ENCODE data around the gene ITGA1. TPM values are rescaled to one million over a fixed set of nuclear protein-coding genes. Genes with fewer than 3 reads are reported as not detected.

ITGA1 gene
- total and polyA plus RNA-seq, 2 of the 13 experiments (the other 11 are each of a cell fraction or from before 2014, with no cell fraction given), result 23.1 to 28.6 TPM

GRCh38 chr5:52787600-52788504, at the start of gene ITGA1, which contains the start of gene PELO (continued):
- TF ChIP-seq ZFP91 (CRISPR knock-in tag; IDR thresholded peaks at IDR 0.05; ENCODE audit: borderline replicate concordance), result peak; percentile 99
- TF ChIP-seq, protein P1, sequence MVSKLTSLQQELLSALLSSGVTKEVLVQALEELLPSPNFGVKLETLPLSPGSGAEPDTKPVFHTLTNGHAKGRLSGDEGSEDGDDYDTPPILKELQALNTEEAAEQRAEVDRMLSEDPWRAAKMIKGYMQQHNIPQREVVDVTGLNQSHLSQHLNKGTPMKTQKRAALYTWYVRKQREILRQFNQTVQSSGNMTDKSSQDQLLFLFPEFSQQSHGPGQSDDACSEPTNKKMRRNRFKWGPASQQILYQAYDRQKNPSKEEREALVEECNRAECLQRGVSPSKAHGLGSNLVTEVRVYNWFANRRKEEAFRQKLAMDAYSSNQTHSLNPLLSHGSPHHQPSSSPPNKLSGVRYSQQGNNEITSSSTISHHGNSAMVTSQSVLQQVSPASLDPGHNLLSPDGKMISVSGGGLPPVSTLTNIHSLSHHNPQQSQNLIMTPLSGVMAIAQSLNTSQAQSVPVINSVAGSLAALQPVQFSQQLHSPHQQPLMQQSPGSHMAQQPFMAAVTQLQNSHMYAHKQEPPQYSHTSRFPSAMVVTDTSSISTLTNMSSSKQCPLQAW (CRISPR knock-in tag; IDR thresholded peaks at IDR 0.05), result peak; percentile 57
- peak; percentile 53; the same call in 1 of the 2 replicates for TF ChIP-seq TMF1 (CRISPR knock-in tag; IDR thresholded peaks at IDR 0.05; ENCODE audit: low read depth)
- 0 out of 2 replicates have a peak, but pooled peaks have one; percentile 40 for TF ChIP-seq ERF (CRISPR knock-in tag; IDR thresholded peaks at IDR 0.05)
- TF ChIP-seq, protein P2, sequence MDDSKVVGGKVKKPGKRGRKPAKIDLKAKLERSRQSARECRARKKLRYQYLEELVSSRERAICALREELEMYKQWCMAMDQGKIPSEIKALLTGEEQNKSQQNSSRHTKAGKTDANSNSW (CRISPR knock-in tag; IDR thresholded peaks at IDR 0.05; ENCODE audit: borderline replicate concordance), result no peak
- TF ChIP-seq, protein P3, sequence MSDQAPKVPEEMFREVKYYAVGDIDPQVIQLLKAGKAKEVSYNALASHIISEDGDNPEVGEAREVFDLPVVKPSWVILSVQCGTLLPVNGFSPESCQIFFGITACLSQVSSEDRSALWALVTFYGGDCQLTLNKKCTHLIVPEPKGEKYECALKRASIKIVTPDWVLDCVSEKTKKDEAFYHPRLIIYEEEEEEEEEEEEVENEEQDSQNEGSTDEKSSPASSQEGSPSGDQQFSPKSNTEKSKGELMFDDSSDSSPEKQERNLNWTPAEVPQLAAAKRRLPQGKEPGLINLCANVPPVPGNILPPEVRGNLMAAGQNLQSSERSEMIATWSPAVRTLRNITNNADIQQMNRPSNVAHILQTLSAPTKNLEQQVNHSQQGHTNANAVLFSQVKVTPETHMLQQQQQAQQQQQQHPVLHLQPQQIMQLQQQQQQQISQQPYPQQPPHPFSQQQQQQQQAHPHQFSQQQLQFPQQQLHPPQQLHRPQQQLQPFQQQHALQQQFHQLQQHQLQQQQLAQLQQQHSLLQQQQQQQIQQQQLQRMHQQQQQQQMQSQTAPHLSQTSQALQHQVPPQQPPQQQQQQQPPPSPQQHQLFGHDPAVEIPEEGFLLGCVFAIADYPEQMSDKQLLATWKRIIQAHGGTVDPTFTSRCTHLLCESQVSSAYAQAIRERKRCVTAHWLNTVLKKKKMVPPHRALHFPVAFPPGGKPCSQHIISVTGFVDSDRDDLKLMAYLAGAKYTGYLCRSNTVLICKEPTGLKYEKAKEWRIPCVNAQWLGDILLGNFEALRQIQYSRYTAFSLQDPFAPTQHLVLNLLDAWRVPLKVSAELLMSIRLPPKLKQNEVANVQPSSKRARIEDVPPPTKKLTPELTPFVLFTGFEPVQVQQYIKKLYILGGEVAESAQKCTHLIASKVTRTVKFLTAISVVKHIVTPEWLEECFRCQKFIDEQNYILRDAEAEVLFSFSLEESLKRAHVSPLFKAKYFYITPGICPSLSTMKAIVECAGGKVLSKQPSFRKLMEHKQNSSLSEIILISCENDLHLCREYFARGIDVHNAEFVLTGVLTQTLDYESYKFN (CRISPR knock-in tag; conservative IDR thresholded peaks at IDR 0.05), result peak; percentile 76
- no peak for TF ChIP-seq HDAC6 (IDR thresholded peaks at IDR 0.05; ENCODE audit: low read depth, low read length)
- TF ChIP-seq ZNF33B (CRISPR knock-in tag; IDR thresholded peaks at IDR 0.05), result 0 out of 2 replicates have a peak, but pooled peaks have one; percentile 41
- TF ChIP-seq, protein P4, sequence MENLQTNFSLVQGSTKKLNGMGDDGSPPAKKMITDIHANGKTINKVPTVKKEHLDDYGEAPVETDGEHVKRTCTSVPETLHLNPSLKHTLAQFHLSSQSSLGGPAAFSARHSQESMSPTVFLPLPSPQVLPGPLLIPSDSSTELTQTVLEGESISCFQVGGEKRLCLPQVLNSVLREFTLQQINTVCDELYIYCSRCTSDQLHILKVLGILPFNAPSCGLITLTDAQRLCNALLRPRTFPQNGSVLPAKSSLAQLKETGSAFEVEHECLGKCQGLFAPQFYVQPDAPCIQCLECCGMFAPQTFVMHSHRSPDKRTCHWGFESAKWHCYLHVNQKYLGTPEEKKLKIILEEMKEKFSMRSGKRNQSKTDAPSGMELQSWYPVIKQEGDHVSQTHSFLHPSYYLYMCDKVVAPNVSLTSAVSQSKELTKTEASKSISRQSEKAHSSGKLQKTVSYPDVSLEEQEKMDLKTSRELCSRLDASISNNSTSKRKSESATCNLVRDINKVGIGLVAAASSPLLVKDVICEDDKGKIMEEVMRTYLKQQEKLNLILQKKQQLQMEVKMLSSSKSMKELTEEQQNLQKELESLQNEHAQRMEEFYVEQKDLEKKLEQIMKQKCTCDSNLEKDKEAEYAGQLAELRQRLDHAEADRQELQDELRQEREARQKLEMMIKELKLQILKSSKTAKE (CRISPR knock-in tag; IDR thresholded peaks at IDR 0.05; ENCODE audit: borderline replicate concordance), result no peak; the same call in 1 of the 2 replicates
- TF ChIP-seq, protein P5, sequence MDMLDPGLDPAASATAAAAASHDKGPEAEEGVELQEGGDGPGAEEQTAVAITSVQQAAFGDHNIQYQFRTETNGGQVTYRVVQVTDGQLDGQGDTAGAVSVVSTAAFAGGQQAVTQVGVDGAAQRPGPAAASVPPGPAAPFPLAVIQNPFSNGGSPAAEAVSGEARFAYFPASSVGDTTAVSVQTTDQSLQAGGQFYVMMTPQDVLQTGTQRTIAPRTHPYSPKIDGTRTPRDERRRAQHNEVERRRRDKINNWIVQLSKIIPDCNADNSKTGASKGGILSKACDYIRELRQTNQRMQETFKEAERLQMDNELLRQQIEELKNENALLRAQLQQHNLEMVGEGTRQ (IDR thresholded peaks at IDR 0.05; ENCODE audit: low read depth, low read length), result no peak
- TF ChIP-seq, protein P5 (CRISPR knock-in tag; IDR thresholded peaks at IDR 0.05; ENCODE audit: borderline replicate concordance), result peak; percentile 28; the same call in 1 of the 2 replicates
- TF ChIP-seq, protein P6, sequence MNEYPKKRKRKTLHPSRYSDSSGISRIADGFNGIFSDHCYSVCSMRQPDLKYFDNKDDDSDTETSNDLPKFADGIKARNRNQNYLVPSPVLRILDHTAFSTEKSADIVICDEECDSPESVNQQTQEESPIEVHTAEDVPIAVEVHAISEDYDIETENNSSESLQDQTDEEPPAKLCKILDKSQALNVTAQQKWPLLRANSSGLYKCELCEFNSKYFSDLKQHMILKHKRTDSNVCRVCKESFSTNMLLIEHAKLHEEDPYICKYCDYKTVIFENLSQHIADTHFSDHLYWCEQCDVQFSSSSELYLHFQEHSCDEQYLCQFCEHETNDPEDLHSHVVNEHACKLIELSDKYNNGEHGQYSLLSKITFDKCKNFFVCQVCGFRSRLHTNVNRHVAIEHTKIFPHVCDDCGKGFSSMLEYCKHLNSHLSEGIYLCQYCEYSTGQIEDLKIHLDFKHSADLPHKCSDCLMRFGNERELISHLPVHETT (CRISPR knock-in tag; conservative IDR thresholded peaks at IDR 0.05), result 0 out of 2 replicates have a peak, but pooled peaks have one; percentile 23
- TF ChIP-seq PHF21A (CRISPR knock-in tag; IDR thresholded peaks at IDR 0.05), result peak; percentile 82

All from HepG2 (cell line).